Muscle layer of duodenum (tissue), 2 donors: ENCODE results near the gene COBL.

ENCODE experiments used
- H3K27ac ChIP-seq: one replicate; pipeline ENCODE4 v1.7.0; 2013; ENCODE audit warnings: mild to moderate bottlenecking, low read length
- H3K27me3 ChIP-seq: one replicate; pipeline ENCODE4 v1.7.0; 2013; ENCODE audit warnings: low read depth, mild to moderate bottlenecking, control low read depth, low read length
- H3K36me3 ChIP-seq, 2 donors: one replicate each; pipeline ENCODE4 v1.7.0; 2013; ENCODE audit warnings: low read length in 2 of 2, control low read depth in 1 of 2, mild to moderate bottlenecking in 1 of 2; ENCODE audit not compliant: insufficient read depth in 2 of 2, control insufficient read depth in 1 of 2
- H3K4me1 ChIP-seq, 2 donors: one replicate each; pipeline ENCODE4 v1.7.0; 2013; ENCODE audit warnings: low read length in 2 of 2, mild to moderate bottlenecking in 2 of 2, control low read depth in 1 of 2, moderate library complexity in 1 of 2; ENCODE audit not compliant: insufficient read depth in 2 of 2, control insufficient read depth in 1 of 2
- H3K4me3 ChIP-seq, 2 donors: one replicate each; pipeline ENCODE4 v1.7.0; 2013; ENCODE audit warnings: low read length in 2 of 2, low read depth in 1 of 2, mild to moderate bottlenecking in 1 of 2
- H3K9me3 ChIP-seq, 2 donors: one replicate each; pipeline ENCODE4 v1.7.0; 2013; ENCODE audit warnings: low read length in 2 of 2, control low read depth in 1 of 2, mild to moderate bottlenecking in 1 of 2; ENCODE audit not compliant: control insufficient read depth in 1 of 2
- donor health status: healthy.

COBL gene

GRCh38 chr7:51062222-51062987 lies 254.2 kb downstream of the COBL start:
- Histone ChIP-seq H3K9me3 (no peaks in the 10 kb centered on the region), H3K27ac (no peak overlapping the region), H3K27me3 (no peaks in the 10 kb centered on the region), H3K4me3 (no peak overlapping the region), H3K4me1 (no peaks in the 10 kb centered on the region), H3K36me3 (peaks cover 0 to 7% of the 10 kb centered on the region in 2 donors)

- H3K4me1 ChIP-seq: peaks cover 0 to 6% of the 10 kb centered on the region in 2 donors
- H3K27me3 ChIP-seq: no peaks in the 10 kb centered on the region
- H3K4me3 ChIP-seq: no peak overlapping the region
- H3K9me3 ChIP-seq: no peaks in the 10 kb centered on the region
- H3K27ac ChIP-seq: no peak overlapping the region
- peaks cover 0 to 7% of the 10 kb centered on the region in 2 donors for H3K36me3 ChIP-seq
These were observed 256.1 kb downstream of the COBL start for GRCh38 chr7:51060536-51060935.

DNA sequence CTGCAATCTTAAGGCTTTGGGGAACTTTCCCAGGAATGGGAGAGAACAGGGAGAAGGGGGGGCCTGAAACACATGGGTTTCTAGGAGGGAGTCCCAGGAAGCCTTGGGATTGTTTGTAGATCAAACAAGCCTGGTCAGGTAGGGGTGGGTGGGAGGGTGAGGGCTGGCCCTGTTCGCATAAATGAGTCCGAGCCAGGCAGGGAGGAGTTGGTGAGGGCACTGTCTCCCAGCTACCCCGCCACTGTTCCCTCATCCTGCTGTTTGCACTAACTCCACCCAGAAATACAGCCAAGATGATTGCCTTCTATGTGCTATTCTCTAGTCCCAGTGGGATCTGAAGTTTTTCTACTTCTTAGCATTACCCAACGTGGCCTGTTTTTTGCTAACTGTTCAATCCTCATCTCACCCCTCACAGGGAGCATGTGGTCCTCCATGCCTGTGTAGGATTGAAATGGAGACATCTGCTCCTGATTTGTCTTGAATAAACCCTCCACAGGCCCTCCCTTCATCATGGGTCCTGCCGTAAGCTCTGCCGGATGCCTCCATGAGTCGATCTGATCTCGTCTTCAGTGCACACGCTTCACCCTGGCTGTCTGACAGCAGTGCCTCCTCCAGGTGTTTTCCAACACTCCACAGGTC lies 257.0 kb downstream of the COBL start:
- H3K36me3 ChIP-seq: peaks cover 0 to 7% of the 10 kb centered on the region in 2 donors
- H3K4me1 ChIP-seq: peaks cover 0 to 6% of the 10 kb centered on the region in 2 donors
- no peak overlapping the region for H3K4me3 ChIP-seq
- H3K27ac ChIP-seq: no peak overlapping the region
- no peaks in the 10 kb centered on the region for H3K27me3 ChIP-seq
- no peaks in the 10 kb centered on the region for H3K9me3 ChIP-seq

DNA sequence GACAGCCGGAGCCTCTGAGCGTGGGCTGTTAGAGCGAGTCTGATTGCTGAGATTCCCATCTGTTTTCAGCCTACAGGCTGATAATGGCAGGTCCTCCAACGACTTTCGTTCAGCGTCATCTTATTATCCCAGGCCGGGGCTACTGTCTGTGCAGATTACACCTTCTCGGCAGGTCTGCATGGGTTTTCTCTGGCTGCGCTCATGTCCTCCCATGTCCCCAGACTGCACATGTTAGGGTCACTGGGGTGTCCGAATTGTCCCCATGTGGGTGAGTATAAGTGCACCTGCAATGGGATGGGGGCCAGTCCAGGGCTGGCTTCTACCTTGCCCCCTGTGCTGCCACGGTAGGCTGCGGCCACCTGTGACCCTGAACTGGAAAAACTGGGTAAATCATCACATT lies 257.8 kb downstream of the COBL start:
- Histone ChIP-seq H3K27ac (no peak overlapping the region), H3K36me3 (peaks cover 0 to 7% of the 10 kb centered on the region in 2 donors), H3K4me3 (no peak overlapping the region), H3K4me1 (peaks cover 0 to 6% of the 10 kb centered on the region in 2 donors), H3K27me3 (no peaks in the 10 kb centered on the region), H3K9me3 (no peaks in the 10 kb centered on the region)

GRCh38 chr7:51055039-51055840 lies 261.4 kb downstream of the COBL start:
- Histone ChIP-seq H3K4me3 (no peak overlapping the region), H3K9me3 (no peaks in the 10 kb centered on the region), H3K27ac (no peak overlapping the region), H3K4me1 (peaks cover 0 to 6% of the 10 kb centered on the region in 2 donors), H3K27me3 (no peaks in the 10 kb centered on the region), H3K36me3 (peaks cover 0 to 2% of the 10 kb centered on the region in 2 donors)

DNA sequence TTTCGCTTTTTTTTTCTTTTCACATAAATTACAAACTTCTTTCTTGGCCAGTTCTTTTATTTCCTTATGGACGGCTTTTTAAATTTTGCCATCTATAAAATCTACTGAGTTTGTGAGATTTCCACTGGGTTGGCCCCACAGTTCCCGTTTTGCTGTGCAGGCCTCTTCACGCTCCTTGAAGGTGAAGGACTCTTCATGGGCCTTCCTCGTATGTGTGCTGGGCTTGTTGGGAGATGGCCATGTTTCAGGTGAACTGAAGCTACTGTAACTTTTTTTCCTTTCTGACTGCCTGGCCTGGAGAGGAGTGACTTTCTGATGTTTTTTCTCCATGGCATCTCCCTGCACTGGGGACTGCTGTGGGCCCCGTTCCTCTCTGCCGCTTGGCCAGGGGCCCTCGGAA lies 262.4 kb downstream of the COBL start:
- no peaks in the 10 kb centered on the region for H3K9me3 ChIP-seq
- no peaks in the 10 kb centered on the region for H3K27me3 ChIP-seq
- no peak overlapping the region for H3K27ac ChIP-seq
- no peak overlapping the region for H3K4me3 ChIP-seq
- H3K4me1 ChIP-seq: peaks cover 0 to 6% of the 10 kb centered on the region in 2 donors
- H3K36me3 ChIP-seq: no peaks in the 10 kb centered on the region

DNA sequence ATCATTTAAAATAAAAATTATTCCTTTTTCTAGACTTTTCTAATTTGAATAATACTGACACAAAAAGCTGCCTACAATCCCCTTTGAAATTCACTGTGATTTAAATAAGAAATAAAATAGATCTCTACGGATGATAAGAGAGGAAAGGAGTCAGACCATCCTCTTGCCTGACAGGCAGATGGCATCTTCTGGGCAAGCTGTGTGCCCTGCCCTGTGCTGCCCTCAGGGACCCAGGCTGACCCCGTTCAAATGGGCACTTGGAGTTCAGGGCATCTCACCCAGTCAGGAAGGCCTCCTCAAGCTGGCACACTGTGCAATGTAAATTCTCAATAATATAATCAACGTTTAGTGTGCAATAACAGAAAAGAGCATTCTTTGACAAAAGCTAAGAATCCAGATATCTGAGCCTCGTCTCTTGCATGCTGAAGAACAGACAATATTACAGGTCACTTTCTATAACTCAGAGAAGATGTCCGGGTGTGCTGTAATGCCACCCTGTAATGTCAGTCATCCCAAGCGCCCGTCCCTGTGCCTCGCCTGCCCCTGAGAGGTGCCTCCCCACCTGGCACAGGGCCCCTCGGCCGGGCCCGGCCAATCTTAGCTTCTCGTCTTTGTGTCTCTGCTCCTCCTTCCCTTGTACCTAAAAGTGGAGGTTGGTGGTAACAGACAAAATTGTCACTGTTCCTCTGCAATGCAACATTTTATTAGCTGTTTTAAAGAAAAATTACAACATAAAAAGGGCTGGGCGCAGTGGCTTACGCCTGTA lies 263.3 kb downstream of the COBL start:
- H3K4me1 ChIP-seq: peaks cover 0 to 6% of the 10 kb centered on the region in 2 donors
- no peaks in the 10 kb centered on the region for H3K9me3 ChIP-seq
- no peak overlapping the region for H3K4me3 ChIP-seq
- no peaks in the 10 kb centered on the region for H3K27me3 ChIP-seq
- H3K36me3 ChIP-seq: no peaks in the 10 kb centered on the region
- H3K27ac ChIP-seq: no peak overlapping the region

- no peaks in the 10 kb centered on the region for H3K36me3 ChIP-seq
- no peaks in the 10 kb centered on the region for H3K27me3 ChIP-seq
- H3K4me1 ChIP-seq: no peaks in the 10 kb centered on the region
- no peak overlapping the region for H3K27ac ChIP-seq
- H3K9me3 ChIP-seq: no peaks in the 10 kb centered on the region
- H3K4me3 ChIP-seq: no peak overlapping the region
These were observed 270.1 kb downstream of the COBL start for GRCh38 chr7:51046482-51046881.

- H3K27me3 ChIP-seq: no peaks in the 10 kb centered on the region
- no peaks in the 10 kb centered on the region for H3K4me1 ChIP-seq
- H3K27ac ChIP-seq: no peak overlapping the region
- H3K36me3 ChIP-seq: no peaks in the 10 kb centered on the region
- H3K4me3 ChIP-seq: no peak overlapping the region
- H3K9me3 ChIP-seq: no peaks in the 10 kb centered on the region
These were observed 270.5 kb downstream of the COBL start for GRCh38 chr7:51046103-51046466.

DNA sequence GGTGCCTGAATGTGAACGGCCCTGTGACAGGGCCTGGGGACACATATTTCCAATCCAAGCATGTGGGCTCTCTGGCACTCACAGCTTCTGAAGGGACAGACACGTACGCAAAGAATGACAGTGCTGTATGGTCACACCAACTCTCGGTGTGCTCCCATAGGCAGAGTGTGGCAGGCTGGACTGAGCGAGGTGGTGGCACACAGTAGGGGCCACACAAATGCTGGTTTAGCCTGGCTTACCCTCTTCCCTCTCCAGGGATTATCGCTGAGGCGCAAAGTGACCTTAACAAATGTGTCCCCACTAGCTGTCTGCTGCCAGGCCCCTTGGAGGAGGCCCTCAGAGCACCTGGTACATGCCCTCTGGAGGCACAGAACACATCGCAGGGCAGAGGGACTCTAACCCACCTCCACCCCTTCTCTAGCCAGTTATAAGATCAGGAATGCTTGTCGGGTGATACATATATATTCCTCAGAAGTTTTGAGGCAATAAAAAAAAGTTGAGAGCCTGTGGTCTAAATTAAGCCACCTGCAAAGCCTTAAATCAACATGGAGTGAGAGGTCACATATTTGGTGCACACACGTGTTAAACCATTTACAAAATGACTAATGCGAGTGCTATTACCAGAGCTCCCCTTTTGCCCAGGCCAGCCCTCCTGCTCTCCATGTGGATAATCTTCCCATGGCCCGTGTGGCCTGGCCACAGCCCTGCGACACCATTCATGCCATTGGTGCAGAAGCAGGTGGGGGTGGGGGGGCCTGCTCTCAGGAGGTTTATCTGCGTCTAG lies 271.1 kb downstream of the COBL start:
- no peaks in the 10 kb centered on the region for H3K9me3 ChIP-seq
- H3K27ac ChIP-seq: no peak overlapping the region
- no peak overlapping the region for H3K4me3 ChIP-seq
- H3K4me1 ChIP-seq: no peaks in the 10 kb centered on the region
- H3K27me3 ChIP-seq: no peaks in the 10 kb centered on the region
- no peaks in the 10 kb centered on the region for H3K36me3 ChIP-seq
